ENCODE data around the gene KPTN. TPM values are rescaled to one million over a fixed set of nuclear protein-coding genes. Genes with fewer than 3 reads are reported as not detected.

Gene KPTN
- total RNA-seq, 1 donor from 2014 or later = 8.7 TPM

- intact Hi-C loops (cut with micrococcal nuclease) = no loop called here
- no peaks in the 10 kb centered on the region for H3K4me1 Mint-ChIP-seq
- H3K27me3 Mint-ChIP-seq = no peaks in the 10 kb centered on the region
- no peak overlapping the region for H3K27ac Mint-ChIP-seq
- ChIA-PET POLR2A (no interaction called here), CTCF (no interaction called here)
- no peaks in the 10 kb centered on the region for H3K9me3 Mint-ChIP-seq
- ATAC-seq (ENCODE audit: low read depth) = no peak
- TF ChIP-seq CTCF (IDR thresholded peaks at IDR 0.05) = no peak
- peaks cover 63% of the 10 kb centered on the region for H3K36me3 Mint-ChIP-seq (ENCODE audit: low read depth)
- H3K4me3 Mint-ChIP-seq = no peak overlapping the region
- no peak for DNase-seq
Observed at GRCh38 chr19:47493378-47494210, 9.6 kb upstream of the KPTN start.

GRCh38 chr19:47492571-47493377, 8.8 kb upstream of the KPTN start:
- Mint-ChIP-seq H3K4me3 (no peak overlapping the region), H3K27ac (no peak overlapping the region), H3K27me3 (no peaks in the 10 kb centered on the region), H3K36me3 (ENCODE audit: low read depth) (peaks cover 66% of the 10 kb centered on the region), H3K9me3 (no peaks in the 10 kb centered on the region), H3K4me1 (no peaks in the 10 kb centered on the region)
- no peak for TF ChIP-seq CTCF (IDR thresholded peaks at IDR 0.05)
- CTCF ChIA-PET = interaction anchor here (1.1 kb wide), 1 partner anchor 9 kb away, joined by 3 read pairs; the partner anchor contains the start of gene KPTN
- POLR2A ChIA-PET = interaction anchor here (0.6 kb wide), 2 partner anchors 184 to 1010 kb away, joined by 5 to 8 read pairs; no protein-coding TSS in a partner anchor
- ATAC-seq (ENCODE audit: low read depth) (no peak), DNase-seq (no peak)
- intact Hi-C loops (cut with micrococcal nuclease) = no loop called here

GRCh38 chr19:47492137-47492533, 8.1 kb upstream of the KPTN start:
- DNase-seq (no peak), ATAC-seq (ENCODE audit: low read depth) (no peak)
- Mint-ChIP-seq H3K27me3 (no peaks in the 10 kb centered on the region), H3K36me3 (ENCODE audit: low read depth) (peaks cover 67% of the 10 kb centered on the region), H3K4me3 (no peak overlapping the region), H3K4me1 (peaks cover 5% of the 10 kb centered on the region), H3K9me3 (no peaks in the 10 kb centered on the region), H3K27ac (no peak overlapping the region)
- intact Hi-C loops (cut with micrococcal nuclease) = no loop called here
- POLR2A ChIA-PET = interaction anchor here (0.6 kb wide), 2 partner anchors 184 to 1010 kb away, joined by 5 to 8 read pairs; no protein-coding TSS in a partner anchor
- CTCF ChIA-PET = interaction anchor here (1.1 kb wide), 1 partner anchor 8 kb away, joined by 3 read pairs; the partner anchor contains the start of gene KPTN
- TF ChIP-seq CTCF (IDR thresholded peaks at IDR 0.05) = no peak

GRCh38 chr19:47491358-47492136, 7.5 kb upstream of the KPTN start:
- Mint-ChIP-seq H3K4me3 (no peak overlapping the region), H3K9me3 (no peaks in the 10 kb centered on the region), H3K36me3 (ENCODE audit: low read depth) (peaks cover 63% of the 10 kb centered on the region), H3K27me3 (no peaks in the 10 kb centered on the region), H3K27ac (no peak overlapping the region), H3K4me1 (peaks cover 10% of the 10 kb centered on the region)
- ChIA-PET CTCF (interaction anchor here (1.1 kb wide), 1 partner anchor 8 kb away, joined by 3 read pairs; the partner anchor contains the start of gene KPTN), POLR2A (interaction anchor here (0.6 kb wide), 1 partner anchor 103 kb away, joined by 4 read pairs; no protein-coding TSS in a partner anchor)
- intact Hi-C loops (cut with micrococcal nuclease) = no loop called here
- no peak for TF ChIP-seq CTCF (IDR thresholded peaks at IDR 0.05)
- DNase-seq (no peak), ATAC-seq (ENCODE audit: low read depth) (no peak)

Data from activated B cell treated with CpG ODN at 0.5 μM for 24 hours (primary cell).